HepG2 (cell line): ENCODE data around the gene RSBN1L. TPM values are rescaled to one million over a fixed set of nuclear protein-coding genes. Genes with fewer than 3 reads are reported as not detected.
A peak's percentile ranks its signal among the peaks of the same experiment; 100 is the strongest.

Source experiments
- ASH2L ChIP-seq: fragments of 300-600, 200-600 bp; sonication (generic); IDR thresholded peaks from 2 replicates; pipeline ENCODE4 v1.7.0; 2017; ENCODE audit warnings: low read depth, mild to moderate bottlenecking, moderate library complexity, mixed read lengths, low read length; ENCODE audit not compliant: insufficient read length
- ATF3 ChIP-seq: sonication (generic); formaldehyde crosslinking; IDR thresholded peaks from 2 replicates; pipeline ENCODE4 v1.4.0; 2020; ENCODE audit warnings: missing genetic modification reagents
- ATF7-NPFF ChIP-seq: sonication (generic); formaldehyde crosslinking; IDR thresholded peaks from 2 replicates; pipeline ENCODE4 v1.8.1; 2023; ENCODE audit warnings: mild to moderate bottlenecking, low read depth, missing genetic modification reagents, moderate library complexity
- DZIP1 ChIP-seq: sonication (generic); formaldehyde crosslinking; IDR thresholded peaks from 2 replicates; pipeline ENCODE4 v1.5.0; 2020; ENCODE audit warnings: mild to moderate bottlenecking, missing genetic modification reagents
- IRX3 ChIP-seq: sonication (generic); formaldehyde crosslinking; IDR thresholded peaks from 2 replicates; pipeline ENCODE4 v1.8.1; 2023; ENCODE audit warnings: mild to moderate bottlenecking, low read depth, missing genetic modification reagents, borderline replicate concordance
- ISL2 ChIP-seq: sonication (generic); formaldehyde crosslinking; IDR thresholded peaks from 2 replicates; pipeline ENCODE4 v1.5.0; 2020; ENCODE audit warnings: missing genetic modification reagents
- KLF13 ChIP-seq: sonication (generic); formaldehyde crosslinking; IDR thresholded peaks from 2 replicates; pipeline ENCODE4 v1.4.0; 2020; ENCODE audit warnings: mild to moderate bottlenecking, missing genetic modification reagents
- MXD1 ChIP-seq: sonication (generic); formaldehyde crosslinking; IDR thresholded peaks from 2 replicates; pipeline ENCODE4 v1.4.0; 2020; ENCODE audit warnings: mild to moderate bottlenecking, missing genetic modification reagents
- RARA ChIP-seq: IDR thresholded peaks from 2 replicates; pipeline ENCODE4 v1.6.1; 2016; ENCODE audit warnings: missing genetic modification reagents, missing compliant biosample characterization
- RXRA ChIP-seq: sonication (generic); formaldehyde crosslinking; IDR thresholded peaks from 2 replicates; pipeline ENCODE4 v1.5.1; 2020; ENCODE audit warnings: missing genetic modification reagents
- SALL1 ChIP-seq: sonication (generic); formaldehyde crosslinking; IDR thresholded peaks from 2 replicates; pipeline ENCODE4 v1.8.0; 2022; ENCODE audit warnings: mild to moderate bottlenecking, missing genetic modification reagents
- TAF1 ChIP-seq: sonication (generic); formaldehyde crosslinking; IDR thresholded peaks from 2 replicates; pipeline ENCODE4 v1.4.0; 2020; ENCODE audit warnings: missing genetic modification reagents
- THAP11 ChIP-seq: IDR thresholded peaks from 2 replicates; pipeline ENCODE4 v1.6.1; 2016; ENCODE audit warnings: missing biosample characterization, missing genetic modification reagents
- YEATS4 ChIP-seq: sonication (generic); formaldehyde crosslinking; IDR thresholded peaks from 2 replicates; pipeline ENCODE4 v1.4.0; 2020; ENCODE audit warnings: missing genetic modification reagents, borderline replicate concordance
- YY1 ChIP-seq: IDR thresholded peaks from 2 replicates; pipeline ENCODE4 v1.6.1; 2011; ENCODE audit warnings: low read length, low read depth, moderate library complexity, mild to moderate bottlenecking; ENCODE audit not compliant: insufficient read depth, insufficient replicate concordance
- ZBTB38 ChIP-seq: sonication (generic); formaldehyde crosslinking; IDR thresholded peaks from 2 replicates; pipeline ENCODE4 v1.5.1; 2020; ENCODE audit warnings: mild to moderate bottlenecking, missing genetic modification reagents
- ZFP36L1 ChIP-seq: sonication (generic); formaldehyde crosslinking; IDR thresholded peaks from 2 replicates; pipeline ENCODE4 v1.8.0; 2022; ENCODE audit warnings: mild to moderate bottlenecking, missing genetic modification reagents, moderate library complexity
- ZFX ChIP-seq: sonication (generic); formaldehyde crosslinking; IDR thresholded peaks from 2 replicates; pipeline ENCODE4 v1.4.0; 2020; ENCODE audit warnings: mild to moderate bottlenecking, low read depth, missing genetic modification reagents, moderate library complexity
- ZNF430 ChIP-seq: sonication (generic); formaldehyde crosslinking; IDR thresholded peaks from 2 replicates; pipeline ENCODE4 v1.9.0; 2021; ENCODE audit warnings: mild to moderate bottlenecking, missing genetic modification reagents
- ZNF572 ChIP-seq: sonication (generic); formaldehyde crosslinking; IDR thresholded peaks from 2 replicates; pipeline ENCODE4 v1.5.1; 2020; ENCODE audit warnings: mild to moderate bottlenecking, missing genetic modification reagents
- polyA plus RNA-seq, 8 experiments: library from polyadenylated mRNA; depleted of rRNA in 3 of 8; stranded (reverse) in 7 of 8; unstranded in 1 of 8; fragments of >200 nt; fragmentation: Illumina TruSeq in 4 of 8; extraction: Trizol in 4 of 8; gene quantifications; 2 replicates each; pipeline versions ENCODE4 v1.2.1 to v1.2.3, GENCODE V29; 2011 to 2016; ENCODE audit warnings: low read depth in 4 of 8, missing spikeins in 1 of 8, mixed read lengths in 1 of 8; ENCODE audit not compliant: insufficient read depth in 1 of 8
- total RNA-seq, 5 experiments: library from RNA; depleted of rRNA; stranded (reverse); fragments of >200 nt; fragmentation: Illumina TruSeq; extraction: Trizol; gene quantifications; 2 replicates each; pipeline ENCODE4 v1.2.3, GENCODE V29; 2016; ENCODE audit warnings: low read depth in 1 of 5
- TF ChIP-seq, protein P1 (sequence below), 2 experiments: sonication (generic) in 1 of 2; formaldehyde crosslinking in 1 of 2; IDR thresholded peaks; 2 replicates each; pipeline versions ENCODE4 v1.5.1 to v1.6.1; 2011 to 2020; ENCODE audit warnings: borderline replicate concordance in 1 of 2, low read depth in 1 of 2, low read length in 1 of 2, mild to moderate bottlenecking in 1 of 2, missing genetic modification reagents in 1 of 2, moderate library complexity in 1 of 2
- TF ChIP-seq, protein P2 (sequence below): sonication (generic); formaldehyde crosslinking; IDR thresholded peaks from 2 replicates; pipeline ENCODE4 v1.4.0; 2020; ENCODE audit warnings: low read depth, mild to moderate bottlenecking, missing genetic modification reagents

The RSBN1L gene
- total and polyA plus RNA-seq, 2 of the 13 experiments (the other 11 are each of a cell fraction or from before 2014, with no cell fraction given), result 7.7 to 21.3 TPM

GRCh38 chr7:77797734-77798393 is 101.6 kb downstream of the RSBN1L start (continued):
- TF ChIP-seq MXD1 (CRISPR knock-in tag), result 0 out of 2 replicates have a peak, but pooled peaks have one; percentile 66
- 0 out of 2 replicates have a peak, but pooled peaks have one; percentile 22 for TF ChIP-seq ZBTB38 (CRISPR knock-in tag)
- 0 out of 2 replicates have a peak, but pooled peaks have one; percentile 7 for TF ChIP-seq ISL2 (CRISPR knock-in tag)
- no peak for TF ChIP-seq RXRA (CRISPR knock-in tag)
- TF ChIP-seq ZFP36L1, result no peak
- TF ChIP-seq YY1, result peak; percentile 23
- peak; percentile 32; the same call in 1 of the 2 replicates for TF ChIP-seq SALL1 (CRISPR knock-in tag)
- peak; percentile 75 for TF ChIP-seq ZFX (CRISPR knock-in tag)
- TF ChIP-seq ZNF572 (CRISPR knock-in tag), result peak; percentile 75; the same call in 1 of the 2 replicates
- TF ChIP-seq ASH2L, result peak; percentile 80
- TF ChIP-seq THAP11 (CRISPR knock-in tag), result peak; percentile 8; the same call in 1 of the 2 replicates
- TF ChIP-seq ATF7-NPFF, result no peak; the same call in 1 of the 2 replicates
- no peak for TF ChIP-seq ATF3 (CRISPR knock-in tag)
- peak; percentile 64; the same call in 1 of the 2 replicates for TF ChIP-seq ZNF430
- TF ChIP-seq KLF13, result 0 out of 2 replicates have a peak, but pooled peaks have one; percentile 57
- TF ChIP-seq RARA (CRISPR knock-in tag), result no peak
- TF ChIP-seq, protein P1, sequence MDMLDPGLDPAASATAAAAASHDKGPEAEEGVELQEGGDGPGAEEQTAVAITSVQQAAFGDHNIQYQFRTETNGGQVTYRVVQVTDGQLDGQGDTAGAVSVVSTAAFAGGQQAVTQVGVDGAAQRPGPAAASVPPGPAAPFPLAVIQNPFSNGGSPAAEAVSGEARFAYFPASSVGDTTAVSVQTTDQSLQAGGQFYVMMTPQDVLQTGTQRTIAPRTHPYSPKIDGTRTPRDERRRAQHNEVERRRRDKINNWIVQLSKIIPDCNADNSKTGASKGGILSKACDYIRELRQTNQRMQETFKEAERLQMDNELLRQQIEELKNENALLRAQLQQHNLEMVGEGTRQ (IDR thresholded peaks at IDR 0.05; ENCODE audit: low read depth, low read length), result no peak
- TF ChIP-seq, protein P1 (CRISPR knock-in tag; IDR thresholded peaks at IDR 0.05; ENCODE audit: borderline replicate concordance), result peak; percentile 59; the same call in 1 of the 2 replicates
- peak; percentile 27; the same call in 1 of the 2 replicates for TF ChIP-seq TAF1
- TF ChIP-seq YEATS4 (CRISPR knock-in tag), result peak; percentile 42; the same call in 1 of the 2 replicates
- TF ChIP-seq, protein P2, sequence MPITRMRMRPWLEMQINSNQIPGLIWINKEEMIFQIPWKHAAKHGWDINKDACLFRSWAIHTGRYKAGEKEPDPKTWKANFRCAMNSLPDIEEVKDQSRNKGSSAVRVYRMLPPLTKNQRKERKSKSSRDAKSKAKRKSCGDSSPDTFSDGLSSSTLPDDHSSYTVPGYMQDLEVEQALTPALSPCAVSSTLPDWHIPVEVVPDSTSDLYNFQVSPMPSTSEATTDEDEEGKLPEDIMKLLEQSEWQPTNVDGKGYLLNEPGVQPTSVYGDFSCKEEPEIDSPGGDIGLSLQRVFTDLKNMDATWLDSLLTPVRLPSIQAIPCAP (CRISPR knock-in tag), result 0 out of 2 replicates have a peak, but pooled peaks have one; percentile 11
- TF ChIP-seq DZIP1, result 0 out of 2 replicates have a peak, but pooled peaks have one; percentile 41
- 0 out of 2 replicates have a peak, but pooled peaks have one; percentile 2 for TF ChIP-seq IRX3 (CRISPR knock-in tag)
